ENCODE results near the gene RNF38. TPM values are rescaled to one million over a fixed set of nuclear protein-coding genes. Genes with fewer than 3 reads are reported as not detected.

The RNF38 gene
- polyA plus RNA-seq, 1 of the 3 experiments (the other 2 are of a cell fraction), result 9.5 TPM

DNA sequence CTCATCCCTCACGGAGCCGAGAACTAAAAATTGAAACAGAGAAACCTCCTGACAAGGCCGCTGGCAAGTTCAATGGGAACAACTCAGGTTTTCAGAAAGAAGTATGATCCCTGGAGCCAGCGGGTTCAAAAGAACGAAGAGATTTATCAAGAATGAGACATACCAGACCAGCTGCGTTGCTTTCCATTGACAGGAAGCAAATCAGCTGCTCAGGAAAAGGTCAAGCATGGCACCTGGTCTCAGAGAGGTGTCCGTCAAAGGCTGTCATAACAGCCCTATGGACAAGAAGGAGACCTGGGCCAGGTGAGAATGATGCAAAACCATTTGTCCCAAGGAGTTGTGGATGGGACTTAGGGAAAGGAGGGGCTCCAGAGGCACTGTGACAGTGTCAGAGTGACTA lies 106.9 kb downstream of the RNF38 start:
- CTCF ChIA-PET, result no interaction called here
- WGBS (ENCODE audit: low lambda C conversion rate), result 89% methylated on average over 7 of the region's 7 CpGs

DNA sequence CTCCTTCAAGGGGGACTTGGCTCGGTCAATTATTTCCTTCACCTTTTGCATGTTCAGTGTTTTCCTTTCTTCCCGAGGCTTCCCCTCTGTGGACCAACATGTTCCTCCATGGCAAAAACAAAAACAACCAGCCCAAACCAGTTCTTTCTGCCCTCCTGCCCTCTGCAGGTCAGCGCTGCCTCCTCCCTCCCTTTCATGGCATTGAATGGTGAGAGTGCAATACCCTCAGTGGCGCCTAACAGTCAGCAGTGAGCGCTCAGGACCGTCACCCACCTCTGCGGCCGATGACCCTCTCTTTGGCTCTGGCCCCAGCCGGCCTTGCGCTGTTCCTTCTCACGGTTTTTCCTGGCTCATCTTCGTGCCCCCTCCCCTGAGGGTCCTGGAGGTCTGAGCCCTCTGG lies 107.4 kb downstream of the RNF38 start:
- no peak for DNase-seq
- POLR2A ChIA-PET, result no interaction called here
- H3K4me2 ChIP-seq, result no peak overlapping the region
- no peaks in the 10 kb centered on the region for H3K36me3 ChIP-seq (replicated peaks in 1 of 2; ENCODE audit: control insufficient read depth in 1 of 2, insufficient read depth in 2 of 2, low read length in 1 of 2)
- H2AFZ ChIP-seq (ENCODE audit: low read depth), result no peak overlapping the region
- H3F3A ChIP-seq (replicated peaks; ENCODE audit: insufficient read depth), result no peaks in the 10 kb centered on the region
- CTCF ChIA-PET, result no interaction called here
- H3K9me2 ChIP-seq, result no peaks in the 10 kb centered on the region
- H3K9me3 ChIP-seq, result no peaks in the 10 kb centered on the region
- TF ChIP-seq POLR2AphosphoS5 (IDR thresholded peaks at IDR 0.05; ENCODE audit: low read depth, low read length), result no peak
- no peak for TF ChIP-seq YY1 (IDR thresholded peaks at IDR 0.05; ENCODE audit: low read depth)
- TF ChIP-seq, protein P1, sequence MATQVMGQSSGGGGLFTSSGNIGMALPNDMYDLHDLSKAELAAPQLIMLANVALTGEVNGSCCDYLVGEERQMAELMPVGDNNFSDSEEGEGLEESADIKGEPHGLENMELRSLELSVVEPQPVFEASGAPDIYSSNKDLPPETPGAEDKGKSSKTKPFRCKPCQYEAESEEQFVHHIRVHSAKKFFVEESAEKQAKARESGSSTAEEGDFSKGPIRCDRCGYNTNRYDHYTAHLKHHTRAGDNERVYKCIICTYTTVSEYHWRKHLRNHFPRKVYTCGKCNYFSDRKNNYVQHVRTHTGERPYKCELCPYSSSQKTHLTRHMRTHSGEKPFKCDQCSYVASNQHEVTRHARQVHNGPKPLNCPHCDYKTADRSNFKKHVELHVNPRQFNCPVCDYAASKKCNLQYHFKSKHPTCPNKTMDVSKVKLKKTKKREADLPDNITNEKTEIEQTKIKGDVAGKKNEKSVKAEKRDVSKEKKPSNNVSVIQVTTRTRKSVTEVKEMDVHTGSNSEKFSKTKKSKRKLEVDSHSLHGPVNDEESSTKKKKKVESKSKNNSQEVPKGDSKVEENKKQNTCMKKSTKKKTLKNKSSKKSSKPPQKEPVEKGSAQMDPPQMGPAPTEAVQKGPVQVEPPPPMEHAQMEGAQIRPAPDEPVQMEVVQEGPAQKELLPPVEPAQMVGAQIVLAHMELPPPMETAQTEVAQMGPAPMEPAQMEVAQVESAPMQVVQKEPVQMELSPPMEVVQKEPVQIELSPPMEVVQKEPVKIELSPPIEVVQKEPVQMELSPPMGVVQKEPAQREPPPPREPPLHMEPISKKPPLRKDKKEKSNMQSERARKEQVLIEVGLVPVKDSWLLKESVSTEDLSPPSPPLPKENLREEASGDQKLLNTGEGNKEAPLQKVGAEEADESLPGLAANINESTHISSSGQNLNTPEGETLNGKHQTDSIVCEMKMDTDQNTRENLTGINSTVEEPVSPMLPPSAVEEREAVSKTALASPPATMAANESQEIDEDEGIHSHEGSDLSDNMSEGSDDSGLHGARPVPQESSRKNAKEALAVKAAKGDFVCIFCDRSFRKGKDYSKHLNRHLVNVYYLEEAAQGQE (IDR thresholded peaks at IDR 0.05; ENCODE audit: low read depth, low read length), result no peak
- no peak for TF ChIP-seq TAF1 (IDR thresholded peaks at IDR 0.05; ENCODE audit: borderline replicate concordance, low read depth, low read length)
- no peak for TF ChIP-seq FOXM1 (IDR thresholded peaks at IDR 0.05; ENCODE audit: low read depth)
- TF ChIP-seq NFIC (IDR thresholded peaks at IDR 0.05; ENCODE audit: borderline replicate concordance), result no peak
- TF ChIP-seq RXRA (IDR thresholded peaks at IDR 0.05; ENCODE audit: borderline replicate concordance, low read depth), result no peak
- H3K27me3 ChIP-seq (ENCODE audit: insufficient read depth), result no peaks in the 10 kb centered on the region
- no peaks in the 10 kb centered on the region for H3K79me2 ChIP-seq (ENCODE audit: insufficient read depth)
- H3K4me1 ChIP-seq (ENCODE audit: control insufficient read depth in 1 of 2, insufficient read depth in 2 of 2, low read depth in 1 of 2, low read length in 1 of 2), result no peaks in the 10 kb centered on the region
- H3K4me3 ChIP-seq (ENCODE audit: low read depth in 2 of 2, low read length in 1 of 2), result no peak overlapping the region
- H3K9ac ChIP-seq, result no peak overlapping the region
- H4K20me1 ChIP-seq (ENCODE audit: insufficient read depth), result no peaks in the 10 kb centered on the region
- WGBS (ENCODE audit: low lambda C conversion rate), result 87% methylated on average over 12 of the region's 12 CpGs
- H3K27ac ChIP-seq (ENCODE audit: low read depth in 2 of 2, low read length in 1 of 2), result no peak overlapping the region

More for the DNA sequence above, 106.9 kb downstream of the RNF38 start:
- H2AFZ ChIP-seq (ENCODE audit: low read depth), result no peak overlapping the region
- no peaks in the 10 kb centered on the region for H4K20me1 ChIP-seq (ENCODE audit: insufficient read depth)
- no peak overlapping the region for H3K27ac ChIP-seq (ENCODE audit: low read depth in 2 of 2, low read length in 1 of 2)
- no peaks in the 10 kb centered on the region for H3K9me2 ChIP-seq
- H3F3A ChIP-seq (replicated peaks; ENCODE audit: insufficient read depth), result no peaks in the 10 kb centered on the region
- no peak overlapping the region for H3K9ac ChIP-seq
- TF ChIP-seq, protein P2, sequence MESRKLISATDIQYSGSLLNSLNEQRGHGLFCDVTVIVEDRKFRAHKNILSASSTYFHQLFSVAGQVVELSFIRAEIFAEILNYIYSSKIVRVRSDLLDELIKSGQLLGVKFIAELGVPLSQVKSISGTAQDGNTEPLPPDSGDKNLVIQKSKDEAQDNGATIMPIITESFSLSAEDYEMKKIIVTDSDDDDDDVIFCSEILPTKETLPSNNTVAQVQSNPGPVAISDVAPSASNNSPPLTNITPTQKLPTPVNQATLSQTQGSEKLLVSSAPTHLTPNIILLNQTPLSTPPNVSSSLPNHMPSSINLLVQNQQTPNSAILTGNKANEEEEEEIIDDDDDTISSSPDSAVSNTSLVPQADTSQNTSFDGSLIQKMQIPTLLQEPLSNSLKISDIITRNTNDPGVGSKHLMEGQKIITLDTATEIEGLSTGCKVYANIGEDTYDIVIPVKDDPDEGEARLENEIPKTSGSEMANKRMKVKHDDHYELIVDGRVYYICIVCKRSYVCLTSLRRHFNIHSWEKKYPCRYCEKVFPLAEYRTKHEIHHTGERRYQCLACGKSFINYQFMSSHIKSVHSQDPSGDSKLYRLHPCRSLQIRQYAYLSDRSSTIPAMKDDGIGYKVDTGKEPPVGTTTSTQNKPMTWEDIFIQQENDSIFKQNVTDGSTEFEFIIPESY (IDR thresholded peaks at IDR 0.05; ENCODE audit: borderline replicate concordance, low read depth), result no peak
- TF ChIP-seq RCOR1 (IDR thresholded peaks at IDR 0.05; ENCODE audit: low read length), result no peak
- no peak for TF ChIP-seq FOSL2 (IDR thresholded peaks at IDR 0.05; ENCODE audit: borderline replicate concordance, low read depth)
- H3K36me3 ChIP-seq (replicated peaks in 1 of 2; ENCODE audit: control insufficient read depth in 1 of 2, insufficient read depth in 2 of 2, low read length in 1 of 2), result no peaks in the 10 kb centered on the region
- no peak overlapping the region for H3K4me3 ChIP-seq (ENCODE audit: low read depth in 2 of 2, low read length in 1 of 2)
- DNase-seq, result no peak
- H3K27me3 ChIP-seq (ENCODE audit: insufficient read depth), result no peaks in the 10 kb centered on the region
- H3K4me2 ChIP-seq, result no peak overlapping the region
- H3K79me2 ChIP-seq (ENCODE audit: insufficient read depth), result no peaks in the 10 kb centered on the region
- POLR2A ChIA-PET, result no interaction called here
- H3K9me3 ChIP-seq, result no peaks in the 10 kb centered on the region
- no peaks in the 10 kb centered on the region for H3K4me1 ChIP-seq (ENCODE audit: control insufficient read depth in 1 of 2, insufficient read depth in 2 of 2, low read depth in 1 of 2, low read length in 1 of 2)
